Keratinocyte (primary cell): ENCODE measurements around the gene EYS. TPM values are rescaled to one million over a fixed set of nuclear protein-coding genes. Genes with fewer than 3 reads are reported as not detected.

Source experiments
- DNase-seq: peaks from one replicate; pipeline ENCODE4 v3.0.0-alpha.2; 2011; ENCODE audit warnings: low read depth, missing footprints, low spot score
- FAIRE-seq: peaks from 2 replicates; lab custom pipeline; 2011; peaks lifted over from hg19 to GRCh38; lab: Jason Lieb, UNC
- H2AFZ ChIP-seq: 2 replicates; pipeline ENCODE4 v1.6.0; 2012; ENCODE audit warnings: low read length, control low read depth, inconsistent platforms; ENCODE audit not compliant: control insufficient read depth
- H3K27ac ChIP-seq: 2 replicates; pipeline ENCODE4 v1.5.1; 2011; ENCODE audit warnings: low read length; ENCODE audit not compliant: control insufficient read depth, insufficient read depth
- H3K27me3 ChIP-seq: 3 replicates; pipeline ENCODE4 v1.6.0; 2011; ENCODE audit warnings: low read length; ENCODE audit not compliant: control insufficient read depth, insufficient read depth; ENCODE audit errors: extremely low read depth
- H3K36me3 ChIP-seq, 2 experiments: 2 replicates in 1 of 2; 3 replicates in 1 of 2; pipeline ENCODE4 v1.5.1; 2011; ENCODE audit warnings: low read length in 2 of 2, mild to moderate bottlenecking in 1 of 2; ENCODE audit not compliant: control insufficient read depth in 2 of 2, insufficient read depth in 2 of 2; ENCODE audit errors: extremely low read depth in 1 of 2
- H3K4me1 ChIP-seq: 3 replicates; pipeline ENCODE4 v1.5.1; 2011; ENCODE audit warnings: low read length; ENCODE audit not compliant: control insufficient read depth, insufficient read depth; ENCODE audit errors: extremely low read depth
- H3K4me2 ChIP-seq: 3 replicates; pipeline ENCODE4 v1.6.0; 2011; ENCODE audit warnings: low read depth, low read length; ENCODE audit not compliant: control insufficient read depth, insufficient read depth; ENCODE audit errors: extremely low read depth
- H3K4me3 ChIP-seq, 3 experiments: fragments of 200-600 bp in 1 of 3; sonication (generic) in 1 of 3; 2 replicates in 2 of 3; 3 replicates in 1 of 3; pipeline ENCODE4 v1.5.1; 2011 to 2016; ENCODE audit warnings: low read length in 3 of 3, mild to moderate bottlenecking in 3 of 3, control low read depth in 2 of 3, inconsistent platforms in 1 of 3, low read depth in 1 of 3, mixed read lengths in 1 of 3, mixed run types in 1 of 3, moderate library complexity in 1 of 3; ENCODE audit not compliant: control insufficient read depth in 2 of 3, insufficient read depth in 2 of 3; ENCODE audit errors: extremely low read depth in 1 of 3
- H3K79me2 ChIP-seq: 2 replicates; pipeline ENCODE4 v1.6.0; 2012; ENCODE audit warnings: low read length; ENCODE audit not compliant: control insufficient read depth, insufficient read depth
- H3K9ac ChIP-seq: 3 replicates; pipeline ENCODE4 v1.6.0; 2011; ENCODE audit warnings: low read length; ENCODE audit not compliant: control insufficient read depth, insufficient read depth; ENCODE audit errors: extremely low read depth
- H3K9me1 ChIP-seq: 3 replicates; pipeline ENCODE4 v1.6.0; 2011; ENCODE audit warnings: low read length; ENCODE audit not compliant: control insufficient read depth, insufficient read depth; ENCODE audit errors: extremely low read depth
- H3K9me3 ChIP-seq: 2 replicates; pipeline ENCODE4 v1.5.1; 2012; ENCODE audit warnings: low read depth, low read length; ENCODE audit not compliant: control insufficient read depth
- H4K20me1 ChIP-seq: 3 replicates; pipeline ENCODE4 v1.6.0; 2011; ENCODE audit warnings: low read length; ENCODE audit not compliant: control insufficient read depth, insufficient read depth; ENCODE audit errors: extremely low read depth
- EZH2 ChIP-seq: IDR thresholded peaks from one replicate; pipeline ENCODE4 v1.6.1; 2012; ENCODE audit warnings: inconsistent platforms, mild to moderate bottlenecking, low read length, moderate library complexity
- dilution Hi-C: fragments of 300-500 bp; cut with MboI; formaldehyde crosslinking; loops from one replicate; pipeline ENCODE4 v1.7.0; 2020; ENCODE audit warnings: low sequenced_read_pairs; ENCODE audit not compliant: extremely low pct_ligation_motif_present
- polyA plus RNA-seq, 5 experiments: library from polyadenylated mRNA; depleted of rRNA in 3 of 5; stranded (reverse) in 3 of 5; stranded (forward) in 1 of 5; unstranded in 1 of 5; fragments of >200 nt; gene quantifications; 1 replicate in 1 of 5; 2 replicates in 3 of 5; 3 replicates in 1 of 5; pipeline versions ENCODE4 v1.2.1 to v1.2.3, GENCODE V29; 2011 to 2012; ENCODE audit warnings: missing spikeins in 2 of 5, low read depth in 1 of 5, low replicate concordance in 1 of 5
- TF ChIP-seq, protein P1 (sequence below), 3 experiments: IDR thresholded peaks in 1 of 3; conservative IDR thresholded peaks in 1 of 3; optimal IDR thresholded peaks in 1 of 3; 2 replicates in 2 of 3; 3 replicates in 1 of 3; pipeline versions ENCODE3 to v1.5.1; 2011; ENCODE audit warnings: low read length in 3 of 3, mild to moderate bottlenecking in 3 of 3, moderate library complexity in 2 of 3, control low read depth in 1 of 3, inconsistent platforms in 1 of 3; ENCODE audit not compliant: insufficient read depth in 2 of 3; ENCODE audit errors: extremely low read depth in 1 of 3

Gene EYS
- polyA plus RNA-seq, 1 donor (not counting 4 experiments of a cell fraction or from before 2014, with no cell fraction given), result 0.34 TPM

DNA sequence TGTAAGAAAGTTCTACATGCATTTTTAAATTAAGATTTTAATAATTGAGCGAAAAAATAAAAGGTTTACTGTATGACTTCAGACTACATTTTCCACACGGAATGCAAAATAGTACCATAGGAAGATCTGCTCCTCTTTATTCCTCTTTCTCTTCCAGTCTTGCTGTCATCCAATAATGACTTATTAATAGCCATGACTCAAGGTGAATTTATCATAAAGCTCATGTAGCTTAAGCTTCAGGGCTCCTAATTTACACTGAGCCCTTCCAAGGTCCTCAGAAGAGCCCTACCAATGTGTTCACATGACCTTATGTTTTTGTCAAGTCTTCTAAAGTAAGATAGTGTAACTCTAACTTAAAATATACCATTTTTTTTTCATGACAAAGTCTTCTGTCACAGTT lies 1561.4 kb downstream of the EYS start:
- Histone ChIP-seq H3K79me2 (no peaks in the 10 kb centered on the region), H3K36me3 (no peaks in the 10 kb centered on the region), H3K4me2 (no peak overlapping the region), H3K27ac (no peak overlapping the region), H3K9me3 (no peaks in the 10 kb centered on the region), H4K20me1 (no peaks in the 10 kb centered on the region), H3K9ac (no peak overlapping the region), H3K4me3 (no peak overlapping the region), H3K9me1 (no peaks in the 10 kb centered on the region), H3K4me1 (peaks cover 2% of the 10 kb centered on the region), H3K27me3 (no peaks in the 10 kb centered on the region), H2AFZ (no peak overlapping the region)
- dilution Hi-C loops, result no loop called here
- DNase-seq (no peak), FAIRE-seq (no peak)
- TF ChIP-seq EZH2, result no peak
- TF ChIP-seq, protein P1, sequence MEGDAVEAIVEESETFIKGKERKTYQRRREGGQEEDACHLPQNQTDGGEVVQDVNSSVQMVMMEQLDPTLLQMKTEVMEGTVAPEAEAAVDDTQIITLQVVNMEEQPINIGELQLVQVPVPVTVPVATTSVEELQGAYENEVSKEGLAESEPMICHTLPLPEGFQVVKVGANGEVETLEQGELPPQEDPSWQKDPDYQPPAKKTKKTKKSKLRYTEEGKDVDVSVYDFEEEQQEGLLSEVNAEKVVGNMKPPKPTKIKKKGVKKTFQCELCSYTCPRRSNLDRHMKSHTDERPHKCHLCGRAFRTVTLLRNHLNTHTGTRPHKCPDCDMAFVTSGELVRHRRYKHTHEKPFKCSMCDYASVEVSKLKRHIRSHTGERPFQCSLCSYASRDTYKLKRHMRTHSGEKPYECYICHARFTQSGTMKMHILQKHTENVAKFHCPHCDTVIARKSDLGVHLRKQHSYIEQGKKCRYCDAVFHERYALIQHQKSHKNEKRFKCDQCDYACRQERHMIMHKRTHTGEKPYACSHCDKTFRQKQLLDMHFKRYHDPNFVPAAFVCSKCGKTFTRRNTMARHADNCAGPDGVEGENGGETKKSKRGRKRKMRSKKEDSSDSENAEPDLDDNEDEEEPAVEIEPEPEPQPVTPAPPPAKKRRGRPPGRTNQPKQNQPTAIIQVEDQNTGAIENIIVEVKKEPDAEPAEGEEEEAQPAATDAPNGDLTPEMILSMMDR (optimal IDR thresholded peaks at IDR 0.05 in 1 of 3, IDR thresholded peaks at IDR 0.05 in 1 of 3, conservative IDR thresholded peaks at IDR 0.05 in 1 of 3; ENCODE audit: extremely low read depth in 1 of 3, insufficient read depth in 2 of 3, low read length in 3 of 3), result no peak

DNA sequence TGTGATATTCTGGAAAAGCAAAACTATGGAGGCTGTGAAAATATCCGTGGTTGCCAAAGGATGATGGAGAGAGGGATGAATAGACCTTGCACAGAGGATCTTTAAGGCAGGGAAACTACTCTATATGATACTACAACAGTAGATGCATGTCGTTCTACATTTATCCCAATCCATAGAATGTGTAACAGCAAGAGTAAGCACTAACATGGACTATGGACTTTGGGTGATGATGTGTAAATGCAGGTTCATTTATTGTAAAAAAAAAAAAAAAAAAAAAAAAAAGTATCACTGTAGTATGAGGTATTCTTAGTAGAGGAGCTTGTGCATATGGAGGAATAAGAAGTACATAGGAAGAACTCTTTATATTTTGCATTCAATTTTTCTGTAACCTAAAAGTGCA lies 1563.9 kb downstream of the EYS start:
- Histone ChIP-seq H3K4me2 (no peak overlapping the region), H2AFZ (no peak overlapping the region), H3K4me1 (peaks cover 2% of the 10 kb centered on the region), H3K9me1 (no peaks in the 10 kb centered on the region), H3K79me2 (no peaks in the 10 kb centered on the region), H3K27me3 (no peaks in the 10 kb centered on the region), H4K20me1 (no peaks in the 10 kb centered on the region), H3K9ac (no peak overlapping the region), H3K9me3 (no peaks in the 10 kb centered on the region), H3K36me3 (no peaks in the 10 kb centered on the region), H3K27ac (no peak overlapping the region), H3K4me3 (no peak overlapping the region)
- no peak for FAIRE-seq
- dilution Hi-C loops, result no loop called here
- DNase-seq, result no peak
- no peak for TF ChIP-seq EZH2
- TF ChIP-seq, protein P1 (optimal IDR thresholded peaks at IDR 0.05 in 1 of 3, IDR thresholded peaks at IDR 0.05 in 1 of 3, conservative IDR thresholded peaks at IDR 0.05 in 1 of 3; ENCODE audit: extremely low read depth in 1 of 3, insufficient read depth in 2 of 3, low read length in 3 of 3), result no peak
